ENCODE measurements around the gene SFXN2. TPM values are rescaled to one million over a fixed set of nuclear protein-coding genes. Genes with fewer than 3 reads are reported as not detected.
A peak's percentile ranks its signal among the peaks of the same experiment; 100 is the strongest.

The SFXN2 gene
- total and polyA plus RNA-seq, 12 donors, result 0.91 to 12.2 (median 5.7) TPM

GRCh38 chr10:102777711-102778453 lies 63.4 kb downstream of the SFXN2 start:
- no peak for TF ChIP-seq POLR2A (IDR thresholded peaks at IDR 0.05)
- TF ChIP-seq CTCF (IDR thresholded peaks at IDR 0.05), result no peak
- Histone ChIP-seq H3K27ac (peak overlapping the region; percentile 89 to 96 (median 93)), H3K4me1 (replicated peaks in 1 of 2) (peaks cover 91 to 100% of the 10 kb centered on the region in 2 donors), H3K9me3 (replicated peaks in 1 of 3) (no peaks in the 10 kb centered on the region), H3K27me3 (no peaks in the 10 kb centered on the region), H3K36me3 (replicated peaks in 1 of 2) (no peaks in the 10 kb centered on the region), H3K4me3 (no peak overlapping the region)
- intact Hi-C loops (cut with DNase I), result no loop called here
- WGBS, 4 donors, result 69 to 85% (median 79%) methylated on average over 13 to 17 of the region's 17 CpGs
- DNase-seq, result no peak

GRCh38 chr10:102778781-102779180 lies 64.3 kb downstream of the SFXN2 start:
- TF ChIP-seq CTCF (IDR thresholded peaks at IDR 0.05) (no peak), POLR2A (IDR thresholded peaks at IDR 0.05) (no peak)
- peaks cover 94 to 100% of the 10 kb centered on the region in 2 donors for H3K4me1 ChIP-seq (replicated peaks in 1 of 2)
- H3K9me3 ChIP-seq (replicated peaks in 1 of 3), result no peaks in the 10 kb centered on the region
- WGBS, 4 donors, result 61 to 75% (median 67%) methylated on average over 2 of the region's 2 CpGs
- no peaks in the 10 kb centered on the region for H3K27me3 ChIP-seq
- H3K36me3 ChIP-seq (replicated peaks in 1 of 2), result no peaks in the 10 kb centered on the region
- intact Hi-C loops (cut with DNase I), result no loop called here
- DNase-seq, result no peak
- H3K27ac ChIP-seq, result peak overlapping the region in 4 of 5 donors; percentile 53 to 96 (median 93)
- no peak overlapping the region for H3K4me3 ChIP-seq

- H3K9me3 ChIP-seq (replicated peaks in 1 of 3), result no peaks in the 10 kb centered on the region
- peak overlapping the region; percentile 25 to 96 (median 79) for H3K27ac ChIP-seq
- TF ChIP-seq CTCF (IDR thresholded peaks at IDR 0.05) (no peak), POLR2A (IDR thresholded peaks at IDR 0.05) (no peak)
- H3K27me3 ChIP-seq, result no peaks in the 10 kb centered on the region
- DNase-seq, result peak in 1 of 7 donors; percentile 68
- peaks cover 87 to 93% of the 10 kb centered on the region in 2 donors for H3K4me1 ChIP-seq (replicated peaks in 1 of 2)
- H3K4me3 ChIP-seq, result no peak overlapping the region
- intact Hi-C loops (cut with DNase I), result no loop called here
- WGBS, 4 donors, result 62 to 69% (median 66%) methylated on average over 10 of the region's 10 CpGs
- H3K36me3 ChIP-seq (replicated peaks in 1 of 2), result no peaks in the 10 kb centered on the region
These were observed 65.5 kb downstream of the SFXN2 start for GRCh38 chr10:102779680-102780526.

GRCh38 chr10:102780527-102780808 lies 66.0 kb downstream of the SFXN2 start:
- no peak for DNase-seq
- intact Hi-C loops (cut with DNase I), result no loop called here
- Histone ChIP-seq H3K36me3 (replicated peaks in 1 of 2) (no peaks in the 10 kb centered on the region), H3K4me3 (no peak overlapping the region), H3K9me3 (replicated peaks in 1 of 3) (no peaks in the 10 kb centered on the region), H3K27me3 (no peaks in the 10 kb centered on the region), H3K27ac (peak overlapping the region; percentile 56 to 96 (median 79)), H3K4me1 (replicated peaks in 1 of 2) (peaks cover 87 to 92% of the 10 kb centered on the region in 2 donors)
- TF ChIP-seq CTCF (IDR thresholded peaks at IDR 0.05), result no peak
- peak in 1 of 2 donors; percentile 15 for TF ChIP-seq POLR2A (IDR thresholded peaks at IDR 0.05)
- 94 to 100% (median 98%) methylated on average over 1 of the region's 1 CpG for WGBS, 4 donors

Measured in adrenal gland (tissue), 12 donors.